ENCODE results near the gene TP53.

GRCh38 chr17:7674934-7675333 lies 12.4 kb downstream of the TP53 start:
- no peak for TF ChIP-seq YY1 (IDR thresholded peaks at IDR 0.05; ENCODE audit: insufficient read depth, insufficient read length)
- no peak for TF ChIP-seq ZNF274 (IDR thresholded peaks at IDR 0.05; ENCODE audit: low read depth, low read length)
- no peak for TF ChIP-seq SUZ12 (IDR thresholded peaks at IDR 0.05; ENCODE audit: extremely low read depth, insufficient read depth, insufficient read length)
